HG03066 (cell line): ENCODE results near the gene ADAMTS14.

Experiments
- ATAC-seq: cut with Tn5 transposase; IDR thresholded peaks from one replicate; pipeline ENCODE4 v1.9.1; 2021; ENCODE audit warnings: low read depth; ENCODE audit not compliant: unreplicated experiment

Gene ADAMTS14

DNA sequence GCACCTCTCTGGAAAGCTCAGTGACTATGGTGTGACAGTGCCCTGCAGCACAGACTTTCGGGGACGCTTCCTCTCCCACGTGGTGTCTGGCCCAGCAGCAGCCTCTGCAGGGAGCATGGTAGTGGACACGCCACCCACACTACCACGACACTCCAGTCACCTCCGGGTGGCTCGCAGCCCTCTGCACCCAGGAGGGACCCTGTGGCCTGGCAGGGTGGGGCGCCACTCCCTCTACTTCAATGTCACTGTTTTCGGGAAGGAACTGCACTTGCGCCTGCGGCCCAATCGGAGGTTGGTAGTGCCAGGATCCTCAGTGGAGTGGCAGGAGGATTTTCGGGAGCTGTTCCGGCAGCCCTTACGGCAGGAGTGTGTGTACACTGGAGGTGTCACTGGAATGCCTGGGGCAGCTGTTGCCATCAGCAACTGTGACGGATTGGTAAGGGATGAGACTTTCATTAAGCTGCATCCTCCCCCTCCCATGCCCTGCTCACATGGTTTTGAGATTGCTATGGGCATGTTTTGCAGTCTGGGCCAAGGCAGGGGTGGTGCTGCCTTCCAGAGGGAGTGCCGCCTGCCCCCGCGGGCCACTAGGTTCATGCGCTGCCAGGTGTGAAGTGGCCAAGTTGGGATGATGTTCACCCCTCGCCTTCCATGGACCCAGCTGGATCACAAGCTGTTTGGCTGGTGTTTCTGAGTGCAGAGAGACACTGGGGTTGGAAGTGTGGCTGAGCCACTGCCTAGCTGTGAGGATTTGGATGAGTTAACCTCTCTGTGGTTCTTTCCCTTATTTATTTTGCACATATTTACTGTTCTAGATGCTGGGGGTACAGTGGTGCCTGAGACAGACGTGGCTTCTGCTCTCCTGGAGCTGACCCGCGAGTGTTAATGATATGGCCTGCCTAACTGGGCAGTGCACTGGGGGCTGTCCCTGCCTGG is 2.5 kb downstream of the ADAMTS14 start:
- no peak for ATAC-seq

DNA sequence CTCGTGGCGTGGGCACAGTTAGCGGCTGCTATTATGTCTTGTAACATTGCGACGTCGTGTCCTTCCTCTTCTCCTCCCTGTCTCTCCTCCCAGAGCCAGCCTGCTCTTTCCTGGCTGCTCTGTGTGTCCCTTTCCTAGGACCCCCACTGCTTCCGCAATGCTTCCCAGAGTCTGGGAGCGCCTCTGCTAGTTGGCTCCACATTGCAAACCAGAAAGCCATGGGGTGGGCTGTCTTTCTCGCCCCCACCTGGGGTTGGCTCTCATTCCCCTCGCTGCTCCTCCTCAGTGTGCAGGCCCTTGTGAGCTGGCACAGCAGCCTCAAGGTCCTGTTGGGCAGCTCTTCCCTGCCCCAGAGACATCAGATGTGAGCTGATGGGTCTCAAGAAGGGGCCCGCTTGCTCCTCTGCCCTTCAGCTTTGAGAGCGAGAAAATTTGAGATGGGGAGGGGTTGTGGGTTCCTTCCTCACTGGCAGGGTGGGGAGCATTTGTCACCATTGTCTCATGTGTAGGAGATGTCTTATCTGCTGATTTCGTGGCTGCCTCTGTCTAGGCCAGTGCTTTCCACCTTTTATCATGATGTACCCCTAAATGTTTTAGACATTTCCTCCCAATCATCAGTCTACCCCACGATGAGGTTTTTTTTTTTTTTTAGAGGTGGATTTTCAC is 3.3 kb downstream of the ADAMTS14 start:
- ATAC-seq, result no peak

DNA sequence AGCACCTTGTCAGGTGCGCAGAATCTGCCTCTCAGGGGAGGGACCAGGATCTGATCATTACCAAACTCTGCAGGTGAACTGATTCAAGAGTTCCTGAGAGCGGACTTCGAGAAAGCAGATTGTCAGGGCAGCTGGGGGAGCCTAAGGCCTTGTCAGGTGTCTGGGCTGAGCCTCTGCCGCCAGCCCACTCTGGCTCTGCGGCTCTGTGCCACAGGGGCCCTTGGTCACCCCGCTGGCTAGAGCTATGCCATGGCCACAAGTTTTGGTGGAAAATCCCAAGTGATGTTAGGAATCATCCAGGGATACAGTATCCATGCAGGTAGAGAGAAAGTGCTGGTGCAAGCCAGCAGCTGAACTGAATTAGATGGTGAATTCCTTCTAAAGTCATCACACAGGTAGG is 4.2 kb downstream of the ADAMTS14 start:
- ATAC-seq, result no peak

DNA sequence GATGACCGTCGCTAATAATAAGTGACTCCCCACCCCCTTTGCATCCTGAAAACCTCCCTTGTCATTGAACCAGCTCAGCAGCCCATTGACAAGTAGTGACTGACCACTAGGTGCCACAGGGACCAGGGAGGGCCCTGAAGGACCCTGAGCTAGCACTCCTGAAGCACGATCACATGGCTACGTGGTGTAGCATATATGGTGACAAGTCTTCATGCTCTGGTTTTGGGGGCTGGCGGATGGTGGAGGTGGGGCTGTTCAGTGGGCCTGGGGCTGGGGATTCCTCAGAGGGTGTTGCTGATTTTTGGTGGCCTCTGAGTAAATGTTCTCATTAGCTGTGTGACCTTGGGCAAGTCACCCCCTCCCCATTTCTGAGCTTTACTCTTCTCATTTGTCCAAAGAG is 4.7 kb downstream of the ADAMTS14 start:
- no peak for ATAC-seq

DNA sequence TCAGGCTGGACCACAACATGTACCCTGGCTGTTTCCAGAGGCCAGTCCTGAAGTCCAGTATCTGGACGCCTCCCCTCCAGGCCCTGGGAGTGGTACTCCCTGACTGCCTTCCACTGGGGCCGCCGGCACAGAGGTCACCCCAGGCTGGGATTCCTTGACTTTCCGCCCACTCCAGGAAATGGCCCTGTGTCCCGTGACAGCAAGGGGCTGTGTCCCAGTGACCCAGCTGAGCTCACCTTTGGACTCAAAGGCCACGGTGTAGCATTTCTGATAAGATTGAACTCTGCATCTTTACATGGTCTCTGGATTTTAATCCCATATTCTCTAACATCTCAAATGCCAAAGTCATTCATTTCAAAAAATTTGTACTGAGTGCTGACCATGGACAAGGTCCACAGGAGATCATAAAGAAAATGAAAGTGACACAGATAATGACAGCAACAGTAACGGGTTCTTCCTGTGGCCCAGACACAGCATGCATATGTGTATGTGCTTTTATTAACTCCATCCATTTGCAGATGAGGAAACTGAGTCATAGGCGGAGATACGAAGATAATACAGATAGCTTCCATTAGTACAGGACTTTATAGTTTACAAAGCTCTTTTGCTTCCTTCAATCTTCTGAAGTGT is 5.4 kb downstream of the ADAMTS14 start:
- no peak for ATAC-seq

DNA sequence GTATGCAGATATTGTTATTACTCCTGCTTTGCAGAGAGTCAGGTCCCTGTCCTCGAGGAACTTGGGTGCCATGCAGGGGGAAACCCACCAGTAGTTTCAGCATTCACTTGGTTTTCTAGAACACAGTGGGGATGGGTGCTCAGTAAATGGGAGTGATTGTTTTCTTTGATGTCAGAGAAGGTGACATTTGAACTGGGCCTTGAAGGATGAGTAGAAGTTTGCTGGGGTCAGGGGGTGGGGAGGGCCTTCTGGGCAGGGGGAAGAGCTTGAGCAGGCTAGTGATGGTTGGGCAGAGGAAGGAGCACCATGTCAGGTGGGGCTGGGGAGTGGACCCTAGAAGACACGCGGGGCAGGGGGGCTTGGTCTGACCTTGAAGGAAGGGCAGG is 5.9 kb downstream of the ADAMTS14 start:
- ATAC-seq, result no peak

DNA sequence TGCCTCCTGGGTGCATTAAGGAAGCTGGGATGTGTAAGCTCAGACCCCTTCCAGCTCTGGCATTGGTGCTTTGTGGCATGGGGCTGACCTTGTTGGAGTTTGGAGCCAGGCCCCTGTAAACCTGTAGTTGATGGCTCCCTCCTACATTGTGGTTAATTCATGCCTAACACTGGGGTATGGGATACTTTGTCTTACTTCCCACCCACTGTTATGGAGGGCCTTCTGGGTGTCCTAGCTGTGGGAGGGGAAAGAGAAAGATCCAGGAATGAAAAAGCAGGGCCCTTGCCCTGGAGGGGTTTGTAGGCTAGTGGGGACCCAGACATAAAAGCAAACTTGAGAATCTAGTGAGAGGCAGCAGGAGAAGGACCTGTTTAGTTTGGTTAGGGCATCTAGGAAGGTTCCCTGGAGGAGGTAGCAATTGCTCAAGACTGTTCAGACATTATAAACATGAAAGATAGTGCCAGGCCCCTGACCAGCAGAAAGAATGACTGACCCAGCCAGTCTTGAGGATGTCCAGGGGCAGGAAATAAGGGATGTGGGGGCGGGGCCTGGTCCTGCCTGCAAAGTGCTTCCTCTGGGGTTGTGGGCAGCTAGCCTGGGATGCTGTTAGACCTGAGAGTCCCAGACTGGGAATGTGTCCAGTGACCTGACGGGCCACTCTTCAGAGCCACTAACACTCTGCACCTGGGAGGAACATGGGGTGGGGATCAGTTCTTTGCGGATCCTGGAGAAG is 6.6 kb downstream of the ADAMTS14 start:
- ATAC-seq, result no peak

DNA sequence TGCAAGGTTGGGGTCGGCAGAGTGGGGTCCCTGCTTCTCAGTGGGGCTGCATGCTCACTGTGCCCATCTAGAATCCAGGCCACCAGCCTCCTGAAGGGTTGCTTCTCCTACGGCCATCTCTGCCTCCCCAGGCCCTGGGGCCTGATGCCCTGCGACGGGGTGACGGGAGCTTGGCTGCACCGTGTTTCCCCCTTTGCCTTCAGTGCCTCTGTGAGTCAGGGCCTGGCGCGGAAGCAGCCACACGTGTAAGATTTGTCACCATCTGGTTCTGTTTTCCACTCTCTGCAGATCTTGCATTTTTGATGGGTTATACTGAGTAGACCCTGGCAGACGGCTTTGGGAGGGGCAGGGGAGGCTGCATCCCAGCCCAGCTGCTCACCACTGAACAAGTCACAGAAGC is 7.2 kb downstream of the ADAMTS14 start:
- no peak for ATAC-seq

DNA sequence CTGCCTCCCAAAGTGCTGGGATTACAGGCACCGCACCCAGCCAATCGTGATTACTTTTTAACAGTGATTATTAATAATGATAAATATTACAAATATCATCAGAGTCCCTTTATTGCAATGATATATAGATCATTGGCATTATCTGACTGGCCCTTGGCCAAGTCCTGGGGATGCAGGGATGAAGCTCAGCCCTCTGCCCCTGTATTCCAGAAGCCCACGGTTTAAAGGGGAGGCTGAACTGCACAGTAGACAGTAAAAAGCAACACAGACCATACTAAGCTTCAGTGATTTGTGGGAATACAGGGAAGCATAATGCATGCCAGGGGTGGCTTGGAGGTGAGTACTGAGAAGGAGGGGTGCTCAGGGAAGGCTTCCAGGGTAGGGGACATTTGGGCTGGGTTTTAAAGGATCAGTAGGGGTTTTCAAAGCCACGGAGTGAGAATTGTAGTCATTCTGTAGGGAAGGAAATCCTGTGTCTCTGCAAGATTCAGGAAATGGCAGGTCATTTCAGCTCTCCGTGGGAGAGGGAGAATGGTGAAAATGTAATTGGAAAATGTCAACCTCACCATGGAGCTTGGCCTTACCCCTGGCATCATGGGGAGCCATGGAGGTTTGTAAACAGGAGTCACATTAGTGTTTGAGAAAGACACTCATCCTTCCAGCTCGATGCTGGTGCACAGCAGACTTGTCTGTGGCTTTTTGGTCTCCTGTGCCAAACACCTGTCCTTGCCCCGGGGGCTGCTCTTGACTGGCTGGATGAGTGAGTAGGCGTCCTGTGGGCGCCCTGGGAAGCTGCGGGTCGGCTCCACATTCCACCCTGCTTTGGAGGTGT is 8.8 kb downstream of the ADAMTS14 start:
- no peak for ATAC-seq

DNA sequence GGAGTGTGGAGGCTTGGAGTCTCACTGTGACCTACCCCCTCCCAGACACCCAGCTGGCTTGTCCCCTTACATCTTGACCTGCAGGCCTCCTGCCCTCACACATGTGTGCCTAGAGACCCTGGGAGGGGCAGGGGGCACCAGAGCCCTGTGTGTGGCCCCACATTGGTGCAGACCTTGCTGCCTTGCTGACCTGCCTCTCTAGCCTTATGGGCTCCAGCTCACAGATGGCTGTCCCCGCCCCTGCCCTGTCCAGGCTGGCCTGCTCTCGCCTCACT is 9.4 kb downstream of the ADAMTS14 start:
- no peak for ATAC-seq

DNA sequence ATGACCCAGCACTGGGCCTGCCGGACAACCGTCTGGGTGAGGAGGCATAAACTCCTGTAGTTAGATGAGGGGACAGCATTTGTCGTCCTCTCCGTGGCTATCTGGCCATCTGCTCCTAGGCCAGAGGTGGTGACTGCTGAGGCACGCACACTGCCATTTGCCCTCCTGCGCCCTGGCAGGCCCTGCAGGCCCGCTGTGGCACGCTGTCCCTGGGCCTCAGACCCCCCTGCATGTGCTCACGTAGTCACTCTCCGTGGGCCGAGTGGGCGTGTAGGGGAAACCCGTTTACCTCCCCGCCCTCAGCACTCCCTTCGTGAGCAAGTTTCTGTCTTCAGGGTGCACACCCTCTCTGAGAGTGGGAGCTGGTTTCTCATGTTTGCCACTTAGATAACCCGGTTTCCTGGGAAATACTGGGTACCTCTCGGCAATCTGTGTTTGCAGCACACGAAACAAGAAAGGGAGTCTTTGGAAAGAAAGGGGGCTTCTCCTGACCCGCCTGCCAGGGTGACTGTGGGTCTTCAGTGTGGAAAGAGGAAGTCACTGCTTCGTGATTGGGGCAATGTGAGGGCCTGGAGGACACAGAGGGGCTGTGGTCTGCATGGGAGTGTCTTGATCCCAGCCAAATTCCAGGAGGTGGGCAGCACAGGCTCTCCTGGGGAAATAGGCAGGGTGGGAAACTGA is 10.8 kb downstream of the ADAMTS14 start:
- ATAC-seq, result no peak

DNA sequence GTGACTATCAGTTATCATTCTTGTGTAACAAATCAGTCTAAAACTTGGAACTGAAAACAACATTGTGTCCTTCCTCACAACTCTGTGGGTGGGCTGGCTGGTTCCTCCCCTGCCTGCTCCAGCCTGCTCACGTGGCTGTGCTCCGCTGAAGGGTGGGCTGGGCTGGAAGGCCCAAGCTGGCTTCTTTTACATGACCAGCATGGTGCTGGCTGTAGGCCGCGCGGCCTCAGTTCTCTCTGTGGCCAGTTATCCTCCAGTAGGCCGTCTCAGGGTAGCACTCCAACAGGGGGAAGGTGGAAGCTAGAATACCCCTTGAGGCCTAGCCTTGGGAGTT is 11.3 kb downstream of the ADAMTS14 start:
- no peak for ATAC-seq

DNA sequence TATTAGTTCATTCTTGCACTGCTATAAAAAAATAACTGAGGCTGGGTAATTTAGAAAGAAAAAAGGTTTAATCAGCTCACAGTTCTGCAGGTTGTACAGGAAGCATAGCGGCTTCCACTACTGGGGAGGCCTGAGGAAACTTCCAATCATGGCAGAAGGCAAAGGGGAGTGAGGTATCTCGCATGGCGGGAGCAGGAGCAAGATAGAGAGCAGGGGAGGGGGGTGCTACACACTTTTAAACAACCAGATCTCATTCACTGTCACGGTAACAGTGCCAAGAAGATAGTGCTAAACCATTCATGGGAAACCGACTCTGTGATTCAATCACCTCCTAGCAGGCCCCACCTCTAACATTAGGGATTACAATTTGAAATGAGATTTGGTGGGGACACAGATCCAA is 11.6 kb downstream of the ADAMTS14 start:
- no peak for ATAC-seq

DNA sequence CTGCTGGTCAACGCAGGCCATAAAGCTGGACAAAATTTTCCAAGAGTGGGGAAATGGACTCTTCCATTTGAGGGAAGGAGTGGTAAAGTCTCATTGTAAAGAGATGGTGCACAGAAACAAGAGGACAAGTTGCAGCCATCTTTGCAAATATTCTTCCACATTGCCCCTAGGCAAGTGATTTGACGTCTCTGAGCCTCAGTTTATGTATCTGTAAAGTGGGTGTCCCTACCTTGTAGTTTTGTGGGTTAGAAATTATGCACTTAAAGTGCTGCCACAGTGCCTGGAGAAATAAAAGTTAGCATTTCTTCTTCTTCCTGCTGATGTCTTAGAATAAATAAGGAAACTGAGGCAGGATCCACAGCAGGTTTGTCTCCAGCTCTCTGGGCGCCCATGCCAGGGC is 12.1 kb downstream of the ADAMTS14 start:
- ATAC-seq, result no peak

DNA sequence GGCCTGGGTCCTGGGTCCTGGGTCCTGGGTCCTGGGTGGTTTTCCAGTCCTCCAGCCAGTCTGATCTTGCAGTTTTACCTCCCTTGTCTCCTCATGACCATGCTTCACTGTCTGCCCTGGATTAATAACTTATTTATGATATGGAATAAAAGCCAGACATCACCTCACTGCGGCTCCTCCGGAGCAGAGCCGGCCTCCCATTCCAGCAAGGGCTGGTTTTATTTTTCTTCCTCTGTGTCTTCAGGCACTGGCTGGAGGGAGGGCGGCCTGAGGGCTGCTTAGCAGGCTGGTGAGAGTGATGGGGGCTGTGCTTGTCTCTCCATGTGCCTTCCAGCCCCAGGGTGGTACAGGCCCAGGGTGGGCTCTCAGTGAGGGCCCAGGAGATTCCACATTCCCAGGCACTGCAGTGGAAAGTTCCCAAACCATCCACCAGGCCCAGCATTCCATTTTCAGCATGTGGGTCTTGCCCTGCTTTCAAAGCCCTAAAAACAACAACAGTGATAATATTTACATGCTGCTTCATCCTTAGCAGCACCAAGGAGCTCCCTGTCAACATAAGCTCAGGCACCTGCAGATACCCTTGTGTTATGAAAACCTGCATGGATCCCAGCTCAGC is 12.6 kb downstream of the ADAMTS14 start:
- no peak for ATAC-seq

DNA sequence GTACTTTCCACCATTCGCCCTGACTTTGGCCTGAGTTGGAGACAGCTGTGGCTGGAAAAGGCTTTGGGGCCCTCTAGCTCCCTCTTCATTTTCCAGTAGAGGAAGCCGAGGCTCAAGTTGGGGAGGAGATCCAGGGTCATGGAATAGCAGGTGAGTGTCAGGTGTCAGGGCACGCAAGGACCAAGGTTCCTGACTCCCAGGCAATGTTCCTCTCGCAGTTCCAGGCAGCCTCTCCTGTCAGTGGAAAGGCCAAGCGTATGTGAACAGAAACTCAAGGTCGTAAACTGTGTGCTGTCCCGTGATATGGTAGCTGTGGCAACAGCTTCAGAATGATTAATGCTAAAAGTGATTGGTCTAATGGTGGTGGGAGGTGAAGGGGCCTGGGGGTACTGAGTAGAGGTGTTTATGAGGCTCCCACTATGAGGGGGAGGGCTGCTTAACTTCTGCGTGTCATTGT is 13.2 kb downstream of the ADAMTS14 start:
- no peak for ATAC-seq

DNA sequence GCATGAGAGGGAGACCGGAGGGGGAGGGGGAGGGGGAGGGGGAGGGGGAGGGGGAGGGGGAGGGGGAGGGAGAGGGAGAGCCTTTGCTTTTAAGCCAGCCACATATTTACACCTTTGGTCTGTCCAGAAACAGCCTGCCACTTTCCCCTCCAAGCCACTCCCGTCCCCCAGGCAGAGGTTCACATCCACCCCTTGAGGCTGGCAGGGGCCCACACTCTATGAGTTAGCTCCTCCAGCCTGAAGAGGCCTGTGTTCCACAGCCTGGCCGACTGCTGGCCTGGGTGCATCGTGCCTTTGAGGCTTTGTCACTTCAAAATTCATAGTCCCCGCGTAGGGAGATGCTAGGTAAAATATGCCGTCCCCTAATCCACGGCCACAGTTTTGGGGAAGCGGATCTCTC is 16.5 kb downstream of the ADAMTS14 start:
- no peak for ATAC-seq

DNA sequence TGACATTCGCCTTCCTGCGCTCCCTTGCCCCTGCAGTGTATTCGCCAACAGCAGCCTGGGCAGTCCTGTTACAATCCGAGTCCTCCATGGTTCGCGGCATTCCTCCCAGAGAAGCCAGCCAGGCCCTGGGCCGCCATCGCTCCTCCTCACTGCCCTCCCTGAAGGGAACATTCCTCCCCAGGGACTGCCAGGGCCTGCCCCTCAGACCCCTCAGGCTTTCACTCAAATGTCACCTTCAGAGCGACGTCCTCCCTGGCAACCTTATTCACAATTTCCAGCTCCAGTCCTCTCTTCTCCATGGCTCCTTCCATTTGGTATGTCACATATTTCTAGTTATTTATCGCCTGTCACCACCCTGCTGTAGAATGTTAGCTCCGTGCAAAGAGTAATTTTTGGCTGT is 17.4 kb downstream of the ADAMTS14 start:
- ATAC-seq, result no peak

DNA sequence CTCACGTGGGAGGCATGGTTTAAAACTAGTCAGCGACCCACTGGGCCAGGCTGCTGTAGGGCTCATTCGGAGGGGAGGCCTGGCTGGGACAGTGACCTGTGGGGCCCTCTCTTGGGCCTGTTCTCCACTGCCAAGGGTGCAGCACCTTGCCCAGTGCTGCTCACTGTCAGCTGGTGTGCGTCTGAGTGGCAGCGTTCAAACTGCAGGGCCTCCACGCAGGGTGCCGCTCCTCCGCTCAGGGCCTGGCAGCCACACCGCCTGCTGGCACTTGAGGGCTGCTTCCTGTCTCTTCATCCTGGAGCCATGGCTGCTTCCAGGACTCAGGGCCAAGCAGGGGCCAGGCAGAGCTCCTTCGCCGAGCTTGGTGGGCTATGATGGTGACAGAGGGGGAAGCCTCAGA is 18.3 kb downstream of the ADAMTS14 start:
- no peak for ATAC-seq
